ENCODE data around the gene DCANP1. TPM values are rescaled to one million over a fixed set of nuclear protein-coding genes. Genes with fewer than 3 reads are reported as not detected.

DCANP1 gene
- total and polyA plus RNA-seq, 10 of the 15 experiments (the other 5 are each of a cell fraction or from before 2014, with no cell fraction given): 0.01 TPM; not detected in 9

- Histone ChIP-seq H3K36me3 (ENCODE audit: control insufficient read depth in 2 of 2, insufficient read depth in 2 of 2, low read length in 1 of 2) (no peaks in the 10 kb centered on the region), H3K27ac (ENCODE audit: control insufficient read depth, insufficient read depth) (no peak overlapping the region), H3K4me1 (ENCODE audit: control insufficient read depth, insufficient read depth, low read length) (no peaks in the 10 kb centered on the region), H3K27me3 (replicated peaks in 1 of 2; ENCODE audit: control insufficient read depth in 2 of 2, insufficient read depth in 2 of 2, low read length in 1 of 2) (peaks cover 0 to 1% of the 10 kb centered on the region in 2 experiments; a peak in 3 of 4 replicates), H3K4me2 (ENCODE audit: control insufficient read depth, insufficient read depth) (no peak overlapping the region), H3K9ac (ENCODE audit: control insufficient read depth, insufficient read depth, low read length) (no peak overlapping the region), H4K20me1 (ENCODE audit: control insufficient read depth, insufficient read depth) (no peaks in the 10 kb centered on the region), H3K9me3 (replicated peaks; ENCODE audit: control insufficient read depth, insufficient read depth, low read length) (no peaks in the 10 kb centered on the region), H3K4me3 (no peak overlapping the region), H2AFZ (ENCODE audit: control insufficient read depth, low read depth, low read length) (no peak overlapping the region), H3K79me2 (ENCODE audit: control insufficient read depth, insufficient read depth, low read length) (no peaks in the 10 kb centered on the region)
- FAIRE-seq (no peak), ATAC-seq (no peak), DNase-seq (ENCODE audit: low read depth, low spot score) (no peak)
- intact Hi-C loops (cut with micrococcal nuclease; ENCODE audit: unreplicated experiment) (no loop called here), in situ Hi-C loops (cut with MboI) (no loop called here)
- no TSS peak for BruUV-seq (replicated peaks)
- ChIA-PET SMC1A (ENCODE audit: uncharacterized antibody, unreplicated experiment) (no interaction called here), POLR2A (no interaction called here), CTCF (interaction anchor here (0.8 to 2.7 kb wide), 5 partner anchors 14 to 86 kb away, joined by 3 to 12 read pairs (median 3); no protein-coding TSS in a partner anchor), RAD21 (ENCODE audit: unreplicated experiment) (no interaction called here)
- WGBS (ENCODE audit: insufficient coverage, insufficient replicate concordance, low lambda C conversion rate, missing lambda C conversion rate): 60% methylated on average over 5 of the region's 5 CpGs
- TF ChIP-seq HDGF (IDR thresholded peaks at IDR 0.05) (no peak), POLR2AphosphoS2 (IDR thresholded peaks at IDR 0.05; ENCODE audit: low read depth, low read length) (no peak), EGR1 (IDR thresholded peaks at IDR 0.05; ENCODE audit: borderline replicate concordance in 1 of 2, low read depth in 2 of 2, low read length in 2 of 2) (no peak), ATF3 (IDR thresholded peaks at IDR 0.05; ENCODE audit: borderline replicate concordance, extremely low read depth, low read depth, low read length) (no peak), NFIC (IDR thresholded peaks at IDR 0.05; ENCODE audit: low read depth, low read length) (no peak), SIX5 (IDR thresholded peaks at IDR 0.05; ENCODE audit: low read depth, low read length, severe bottlenecking) (no peak), SREBF1 (IDR thresholded peaks at IDR 0.05; ENCODE audit: low read length) (no peak), NBN (IDR thresholded peaks at IDR 0.05) (no peak), PRDM15 (CRISPR knock-in tag; IDR thresholded peaks at IDR 0.05) (no peak)
Measured at GRCh38 chr5:135480511-135480910, 33.4 kb upstream of the DCANP1 start.

Measured in GM12878 (cell line).